Measurements from ENCODE around the gene CD59.

CD59 gene

DNA sequence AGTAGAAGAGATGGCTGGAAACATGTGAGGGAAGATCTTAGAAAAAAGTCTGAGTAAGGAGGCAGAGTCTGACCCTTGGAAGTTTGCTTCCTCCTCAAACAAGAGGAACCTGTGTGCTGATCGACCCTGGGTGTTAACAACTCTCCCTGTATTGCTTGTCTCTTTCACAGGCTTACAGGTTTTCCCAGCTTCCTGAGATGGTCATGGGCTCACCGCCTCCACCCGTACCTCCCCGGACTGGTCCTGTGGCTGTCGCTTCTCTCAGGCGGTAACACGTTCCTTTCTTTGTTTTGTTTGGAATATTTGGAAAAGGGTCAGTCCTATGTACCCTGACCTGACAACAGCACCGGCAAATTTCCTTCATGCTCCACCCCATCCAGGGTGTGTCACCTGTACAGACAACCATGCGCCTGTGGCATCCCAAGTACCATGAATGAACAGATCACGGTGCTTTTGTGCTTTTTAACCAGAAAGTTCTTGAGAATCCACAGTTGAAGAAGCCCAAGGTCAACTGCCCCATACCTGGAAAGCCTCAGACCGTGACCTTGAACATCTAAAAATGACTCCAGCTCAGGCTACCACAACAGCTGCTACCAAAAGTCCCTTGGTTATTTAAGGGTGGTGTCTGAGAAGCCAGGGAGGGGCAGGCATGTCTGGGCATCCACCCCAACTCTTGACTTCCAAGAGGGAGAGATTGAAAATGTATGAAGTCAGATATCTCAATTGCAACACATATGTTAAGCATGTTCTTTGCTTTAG lies 80.2 kb downstream of the CD59 start:
- H3K36me3 ChIP-seq (ENCODE audit: control insufficient read depth, insufficient read depth, low read length): no peaks in the 10 kb centered on the region; the same call in 1 of the 2 replicates
- DNase-seq (ENCODE audit: extremely low read depth, insufficient read length): no peak
- peak overlapping the region; percentile 45 for H3K4me3 ChIP-seq (replicated peaks; ENCODE audit: low read depth, low read length)
- TF ChIP-seq, protein P1, sequence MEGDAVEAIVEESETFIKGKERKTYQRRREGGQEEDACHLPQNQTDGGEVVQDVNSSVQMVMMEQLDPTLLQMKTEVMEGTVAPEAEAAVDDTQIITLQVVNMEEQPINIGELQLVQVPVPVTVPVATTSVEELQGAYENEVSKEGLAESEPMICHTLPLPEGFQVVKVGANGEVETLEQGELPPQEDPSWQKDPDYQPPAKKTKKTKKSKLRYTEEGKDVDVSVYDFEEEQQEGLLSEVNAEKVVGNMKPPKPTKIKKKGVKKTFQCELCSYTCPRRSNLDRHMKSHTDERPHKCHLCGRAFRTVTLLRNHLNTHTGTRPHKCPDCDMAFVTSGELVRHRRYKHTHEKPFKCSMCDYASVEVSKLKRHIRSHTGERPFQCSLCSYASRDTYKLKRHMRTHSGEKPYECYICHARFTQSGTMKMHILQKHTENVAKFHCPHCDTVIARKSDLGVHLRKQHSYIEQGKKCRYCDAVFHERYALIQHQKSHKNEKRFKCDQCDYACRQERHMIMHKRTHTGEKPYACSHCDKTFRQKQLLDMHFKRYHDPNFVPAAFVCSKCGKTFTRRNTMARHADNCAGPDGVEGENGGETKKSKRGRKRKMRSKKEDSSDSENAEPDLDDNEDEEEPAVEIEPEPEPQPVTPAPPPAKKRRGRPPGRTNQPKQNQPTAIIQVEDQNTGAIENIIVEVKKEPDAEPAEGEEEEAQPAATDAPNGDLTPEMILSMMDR (IDR thresholded peaks at IDR 0.05; ENCODE audit: insufficient read depth, low read length, poor library complexity, severe bottlenecking): no peak
- no peaks in the 10 kb centered on the region for H3K27me3 ChIP-seq (replicated peaks; ENCODE audit: control insufficient read depth, insufficient read depth, low read length)

DNA sequence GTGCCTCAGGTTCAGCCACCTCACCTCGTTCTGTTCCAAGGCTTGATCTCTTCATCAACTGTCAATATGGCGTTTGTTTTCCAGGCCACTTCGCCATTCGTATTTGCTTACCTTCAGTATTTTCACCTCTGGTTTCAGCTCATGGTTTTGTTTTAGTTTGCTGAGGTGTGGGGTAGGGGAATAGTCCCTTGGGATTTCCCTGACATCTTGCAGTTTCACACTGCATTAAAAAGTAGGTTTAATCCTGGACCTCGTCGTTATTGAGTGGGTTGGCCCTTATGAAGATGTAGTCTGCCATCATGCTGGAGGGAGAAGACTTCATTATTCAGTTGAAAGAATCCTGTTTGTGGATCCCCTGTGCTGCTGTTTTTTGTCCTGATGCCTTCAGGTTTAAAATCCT lies 81.6 kb downstream of the CD59 start:
- H3K4me3 ChIP-seq (replicated peaks; ENCODE audit: low read depth, low read length): peak overlapping the region; percentile 45
- H3K27me3 ChIP-seq (replicated peaks; ENCODE audit: control insufficient read depth, insufficient read depth, low read length): no peaks in the 10 kb centered on the region
- no peaks in the 10 kb centered on the region for H3K36me3 ChIP-seq (ENCODE audit: control insufficient read depth, insufficient read depth, low read length)
- TF ChIP-seq, protein P1 (IDR thresholded peaks at IDR 0.05; ENCODE audit: insufficient read depth, low read length, poor library complexity, severe bottlenecking): no peak
- no peak for DNase-seq (ENCODE audit: extremely low read depth, insufficient read length)

All from GM06990 (cell line).